ENCODE results near the gene MRC2. TPM values are rescaled to one million over a fixed set of nuclear protein-coding genes. Genes with fewer than 3 reads are reported as not detected.

The MRC2 gene
- total RNA-seq, 3 donors from 2014 or later (not counting 1 experiment from before 2014, with no cell fraction given), result 0.23 to 0.54 (median 0.50) TPM

- no peak overlapping the region for H3K4me3 Mint-ChIP-seq
- ATAC-seq, result no peak
- no peak overlapping the region for H3K27ac Mint-ChIP-seq
- DNase-seq, result no peak
- no peaks in the 10 kb centered on the region for H3K4me1 ChIP-seq (ENCODE audit: control insufficient read depth, insufficient read depth, low read length)
- H3K27me3 Mint-ChIP-seq (ENCODE audit: low read depth in 2 of 2), result peaks cover 0 to 5% of the 10 kb centered on the region in 2 donors
- no peaks in the 10 kb centered on the region for H3K4me1 Mint-ChIP-seq
- no peaks in the 10 kb centered on the region for H3K36me3 ChIP-seq (ENCODE audit: control insufficient read depth, insufficient read depth, low read length)
- H3K27me3 ChIP-seq (ENCODE audit: control insufficient read depth, insufficient read depth, low read length), result no peaks in the 10 kb centered on the region
- H3K4me3 ChIP-seq (ENCODE audit: low read length), result no peak overlapping the region
- no peak for TF ChIP-seq CTCF (IDR thresholded peaks at IDR 0.05)
- no peaks in the 10 kb centered on the region for H3K9me3 ChIP-seq (ENCODE audit: control insufficient read depth, insufficient read depth, low read length)
- no peak overlapping the region for H3K27ac ChIP-seq (ENCODE audit: low read length)
- no peaks in the 10 kb centered on the region for H3K9me3 Mint-ChIP-seq
- 90% methylated on average over 6 of the region's 6 CpGs for WGBS (ENCODE audit: insufficient coverage)
- no peaks in the 10 kb centered on the region for H3K36me3 Mint-ChIP-seq
- intact Hi-C loops (cut with micrococcal nuclease), result no loop called here
Observed at GRCh38 chr17:62641951-62642350, 14.5 kb downstream of the MRC2 start.

GRCh38 chr17:62643496-62643895 is 16.0 kb downstream of the MRC2 start:
- 67% methylated on average over 3 of the region's 6 CpGs for whole genome bisulfite sequencing (ENCODE audit: insufficient coverage)
- intact Hi-C loops (cut with micrococcal nuclease), result no loop called here
- Histone ChIP-seq H3K4me1 (ENCODE audit: control insufficient read depth, insufficient read depth, low read length) (no peaks in the 10 kb centered on the region), H3K27ac (ENCODE audit: low read length) (no peak overlapping the region), H3K27me3 (ENCODE audit: control insufficient read depth, insufficient read depth, low read length) (no peaks in the 10 kb centered on the region), H3K4me3 (ENCODE audit: low read length) (no peak overlapping the region), H3K36me3 (ENCODE audit: control insufficient read depth, insufficient read depth, low read length) (no peaks in the 10 kb centered on the region), H3K9me3 (ENCODE audit: control insufficient read depth, insufficient read depth, low read length) (no peaks in the 10 kb centered on the region)
- no peak for TF ChIP-seq CTCF (IDR thresholded peaks at IDR 0.05)
- H3K27me3 Mint-ChIP-seq (ENCODE audit: low read depth in 2 of 2), result peaks cover 0 to 5% of the 10 kb centered on the region in 2 donors
- no peak overlapping the region for H3K27ac Mint-ChIP-seq
- ATAC-seq, result no peak
- DNase-seq, result no peak
- no peaks in the 10 kb centered on the region for H3K36me3 Mint-ChIP-seq
- H3K4me3 Mint-ChIP-seq, result no peak overlapping the region
- H3K9me3 Mint-ChIP-seq, result no peaks in the 10 kb centered on the region
- H3K4me1 Mint-ChIP-seq, result no peaks in the 10 kb centered on the region

- Histone ChIP-seq H3K27ac (ENCODE audit: low read length) (no peak overlapping the region), H3K27me3 (ENCODE audit: control insufficient read depth, insufficient read depth, low read length) (no peaks in the 10 kb centered on the region), H3K4me3 (ENCODE audit: low read length) (no peak overlapping the region), H3K36me3 (ENCODE audit: control insufficient read depth, insufficient read depth, low read length) (no peaks in the 10 kb centered on the region), H3K4me1 (ENCODE audit: control insufficient read depth, insufficient read depth, low read length) (no peaks in the 10 kb centered on the region), H3K9me3 (ENCODE audit: control insufficient read depth, insufficient read depth, low read length) (no peaks in the 10 kb centered on the region)
- H3K27me3 Mint-ChIP-seq (ENCODE audit: low read depth in 2 of 2), result peaks cover 0 to 5% of the 10 kb centered on the region in 2 donors
- WGBS (ENCODE audit: insufficient coverage), result 90% methylated on average over 15 of the region's 17 CpGs
- no peaks in the 10 kb centered on the region for H3K36me3 Mint-ChIP-seq
- ATAC-seq, result no peak
- TF ChIP-seq CTCF (IDR thresholded peaks at IDR 0.05), result no peak
- intact Hi-C loops (cut with micrococcal nuclease), result no loop called here
- no peak for DNase-seq
- no peak overlapping the region for H3K27ac Mint-ChIP-seq
- H3K9me3 Mint-ChIP-seq, result no peaks in the 10 kb centered on the region
- H3K4me3 Mint-ChIP-seq, result no peak overlapping the region
- H3K4me1 Mint-ChIP-seq, result no peaks in the 10 kb centered on the region
Observed at GRCh38 chr17:62644487-62645173, 17.2 kb downstream of the MRC2 start.

Measured in natural killer cell (primary cell).